Fibroblast of skin of abdomen (primary cell): Measurements from ENCODE around the gene CCDC60. TPM values are rescaled to one million over a fixed set of nuclear protein-coding genes. Genes with fewer than 3 reads are reported as not detected.

ENCODE experiments used
- DNase-seq: peaks from one replicate; pipeline ENCODE4 v3.0.0-alpha.2; 2013
- polyA plus RNA-seq, 2 experiments: library from polyadenylated mRNA; unstranded; fragments of 120-200 nt; gene quantifications; one replicate each; pipeline ENCODE4 v1.2.1, GENCODE V29; 2013; ENCODE audit not compliant: insufficient read length in 2 of 2

Gene CCDC60
- not detected for polyA plus RNA-seq (2013, experiment 1 of 2; ENCODE audit: insufficient read length)
- not detected for polyA plus RNA-seq (2013, experiment 2 of 2; ENCODE audit: insufficient read length)

- DNase-seq, result no peak
These were observed at the start of gene CCDC60 for GRCh38 chr12:119334430-119335170. Gene CCDC60 (plus strand): TSS chr12:119334729. CDS start chr12:119335177, 448 bp downstream.

- no peak for DNase-seq
These were observed 46.0 kb upstream of the CCDC60 start for GRCh38 chr12:119288576-119288975.

GRCh38 chr12:119292893-119293630 is 41.5 kb upstream of the CCDC60 start:
- no peak for DNase-seq

- no peak for DNase-seq
These were observed 40.3 kb upstream of the CCDC60 start for GRCh38 chr12:119294211-119294610.

GRCh38 chr12:119296535-119296934 is 38.0 kb upstream of the CCDC60 start:
- no peak for DNase-seq

- DNase-seq, result no peak
These were observed 35.4 kb upstream of the CCDC60 start for GRCh38 chr12:119299130-119299529.

GRCh38 chr12:119301379-119301778 is 33.1 kb upstream of the CCDC60 start:
- no peak for DNase-seq

- DNase-seq, result no peak
These were observed 32.0 kb upstream of the CCDC60 start for GRCh38 chr12:119302451-119303080.

- DNase-seq, result no peak
These were observed 27.9 kb upstream of the CCDC60 start for GRCh38 chr12:119306593-119306992.

- DNase-seq, result no peak
These were observed 26.8 kb upstream of the CCDC60 start for GRCh38 chr12:119307747-119308146.

- no peak for DNase-seq
These were observed 25.6 kb upstream of the CCDC60 start for GRCh38 chr12:119308708-119309456.

GRCh38 chr12:119311878-119312277 is 22.7 kb upstream of the CCDC60 start:
- no peak for DNase-seq

GRCh38 chr12:119312904-119313303 is 21.6 kb upstream of the CCDC60 start:
- DNase-seq, result no peak

- DNase-seq, result no peak
These were observed 20.2 kb upstream of the CCDC60 start for GRCh38 chr12:119314290-119314689.

GRCh38 chr12:119319638-119320037 is 14.9 kb upstream of the CCDC60 start:
- no peak for DNase-seq

GRCh38 chr12:119320678-119321077 is 13.9 kb upstream of the CCDC60 start:
- DNase-seq, result no peak

- DNase-seq, result no peak
These were observed 12.2 kb upstream of the CCDC60 start for GRCh38 chr12:119322301-119322723.

- no peak for DNase-seq
These were observed 8.7 kb upstream of the CCDC60 start for GRCh38 chr12:119325813-119326212.

- DNase-seq, result no peak
These were observed 8.2 kb upstream of the CCDC60 start for GRCh38 chr12:119326341-119326740.

GRCh38 chr12:119327471-119327870 is 7.1 kb upstream of the CCDC60 start:
- DNase-seq, result no peak

GRCh38 chr12:119328111-119328510 is 6.4 kb upstream of the CCDC60 start:
- DNase-seq, result no peak

GRCh38 chr12:119338593-119339363 is 4.2 kb downstream of the CCDC60 start:
- DNase-seq, result no peak
